ENCODE results near the gene KLRC4.
A peak's percentile ranks its signal among the peaks of the same experiment; 100 is the strongest.
"Not testable (repeated sequence)": the region's sequence is repeated elsewhere in the genome, so short reads cannot be mapped to it uniquely, and the experiment has no call there.

The KLRC4 gene

GRCh38 chr12:10369557-10370415 lies 39.8 kb downstream of the KLRC4 start:
- in situ Hi-C loops (cut with HindIII; ENCODE audit: low sequenced_read_pairs): no loop called here
- no peak for DNase-seq (ENCODE audit: low read depth)
- TF ChIP-seq, protein P1, sequence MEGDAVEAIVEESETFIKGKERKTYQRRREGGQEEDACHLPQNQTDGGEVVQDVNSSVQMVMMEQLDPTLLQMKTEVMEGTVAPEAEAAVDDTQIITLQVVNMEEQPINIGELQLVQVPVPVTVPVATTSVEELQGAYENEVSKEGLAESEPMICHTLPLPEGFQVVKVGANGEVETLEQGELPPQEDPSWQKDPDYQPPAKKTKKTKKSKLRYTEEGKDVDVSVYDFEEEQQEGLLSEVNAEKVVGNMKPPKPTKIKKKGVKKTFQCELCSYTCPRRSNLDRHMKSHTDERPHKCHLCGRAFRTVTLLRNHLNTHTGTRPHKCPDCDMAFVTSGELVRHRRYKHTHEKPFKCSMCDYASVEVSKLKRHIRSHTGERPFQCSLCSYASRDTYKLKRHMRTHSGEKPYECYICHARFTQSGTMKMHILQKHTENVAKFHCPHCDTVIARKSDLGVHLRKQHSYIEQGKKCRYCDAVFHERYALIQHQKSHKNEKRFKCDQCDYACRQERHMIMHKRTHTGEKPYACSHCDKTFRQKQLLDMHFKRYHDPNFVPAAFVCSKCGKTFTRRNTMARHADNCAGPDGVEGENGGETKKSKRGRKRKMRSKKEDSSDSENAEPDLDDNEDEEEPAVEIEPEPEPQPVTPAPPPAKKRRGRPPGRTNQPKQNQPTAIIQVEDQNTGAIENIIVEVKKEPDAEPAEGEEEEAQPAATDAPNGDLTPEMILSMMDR (IDR thresholded peaks at IDR 0.05; ENCODE audit: low read depth, low read length, missing control alignments): no peak
- H3K4me3 ChIP-seq (ENCODE audit: low read depth, low read length): no peak overlapping the region

DNA sequence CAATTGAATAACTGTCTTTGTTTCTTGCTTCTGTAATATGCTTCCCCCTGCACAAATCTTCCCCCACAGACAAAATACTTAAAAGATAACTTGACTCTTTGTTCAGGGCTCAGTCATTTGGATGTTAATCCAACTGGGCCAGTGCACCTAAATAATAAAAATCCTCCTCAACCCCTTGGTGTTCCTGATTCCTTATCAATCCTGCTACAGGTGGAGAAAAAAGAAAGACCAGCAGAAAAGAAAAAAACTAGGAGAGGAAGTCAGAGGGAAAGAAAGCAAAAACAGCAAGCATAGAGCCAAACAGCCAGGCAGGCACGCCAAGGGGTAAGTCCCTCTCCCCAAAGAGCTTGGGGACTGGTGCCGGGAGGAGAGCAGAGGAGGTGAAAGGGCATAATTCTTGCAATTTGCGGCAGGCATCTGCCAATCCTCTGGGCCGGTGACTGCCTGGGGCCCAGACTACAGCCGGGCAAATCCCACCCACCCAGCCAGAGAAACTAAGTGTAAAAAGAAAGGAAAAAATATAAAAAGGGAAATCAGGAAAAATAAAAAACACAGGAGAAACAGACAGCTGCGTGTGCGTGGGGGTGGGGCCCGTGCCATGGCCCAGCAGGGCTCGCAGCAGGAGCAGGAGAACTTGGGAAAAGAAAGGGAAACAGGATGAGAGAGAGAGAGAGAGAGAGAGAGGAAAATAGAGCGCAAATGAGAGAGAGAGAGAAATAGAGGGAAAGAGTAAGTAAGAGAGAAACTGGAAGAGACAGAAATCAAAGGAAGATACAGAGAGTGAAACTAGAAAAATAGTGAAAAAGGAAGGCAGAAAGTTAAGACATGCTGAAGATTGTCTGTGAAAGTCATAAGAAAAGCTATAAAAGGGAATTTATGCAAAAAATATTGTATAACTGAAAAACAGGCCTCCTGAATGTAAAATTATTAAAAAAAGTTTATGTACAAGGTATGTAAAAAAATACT lies 41.1 kb downstream of the KLRC4 start:
- in situ Hi-C loops (cut with HindIII; ENCODE audit: low sequenced_read_pairs): no loop called here
- H3K4me3 ChIP-seq (ENCODE audit: low read depth, low read length): no peak overlapping the region
- TF ChIP-seq, protein P1 (IDR thresholded peaks at IDR 0.05; ENCODE audit: low read depth, low read length, missing control alignments): no peak
- DNase-seq (ENCODE audit: low read depth): no peak

DNA sequence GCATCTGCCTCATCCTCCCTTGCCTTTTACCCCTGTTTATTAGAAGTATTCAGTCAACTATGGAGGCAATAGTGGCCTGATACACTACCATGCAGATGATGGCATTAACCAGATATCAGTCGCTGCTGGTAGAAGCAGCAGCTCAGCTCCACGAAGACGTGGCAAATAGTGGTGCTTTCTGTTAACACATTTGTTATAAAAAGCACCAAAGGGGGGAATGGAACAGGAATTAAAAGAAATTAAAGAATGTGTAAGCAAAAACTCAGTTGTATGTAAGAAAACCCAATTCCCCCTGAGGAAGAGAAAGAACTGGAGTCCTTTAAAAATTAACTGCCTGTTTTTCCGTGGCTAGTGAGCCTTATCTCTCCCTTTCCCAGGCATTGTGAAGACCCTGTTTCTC lies 41.8 kb downstream of the KLRC4 start:
- DNase-seq (ENCODE audit: low read depth); in situ Hi-C loops (cut with HindIII; ENCODE audit: low sequenced_read_pairs); H3K4me3 ChIP-seq (ENCODE audit: low read depth, low read length): not testable (repeated sequence)

DNA sequence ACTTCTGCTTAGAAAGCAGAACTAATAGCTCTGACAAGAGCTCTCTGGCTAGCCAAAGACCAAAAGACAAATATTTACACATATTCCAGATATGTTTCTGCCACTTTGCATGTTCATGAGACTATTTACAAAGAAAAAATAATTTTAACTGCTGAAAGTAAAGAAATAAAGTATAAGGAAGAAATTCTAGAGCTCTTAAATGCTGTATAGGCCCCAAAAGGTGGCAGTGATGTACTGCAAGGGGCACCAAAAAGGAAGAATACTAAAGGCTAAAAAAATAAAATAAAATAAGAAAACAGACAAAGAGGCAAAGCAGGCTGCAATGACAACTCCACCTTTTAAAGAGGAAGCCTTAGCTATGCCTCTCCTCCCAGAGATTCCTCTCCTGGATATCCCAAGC lies 42.7 kb downstream of the KLRC4 start:
- H3K4me3 ChIP-seq (ENCODE audit: low read depth, low read length): no peak overlapping the region
- DNase-seq (ENCODE audit: low read depth): no peak
- in situ Hi-C loops (cut with HindIII; ENCODE audit: low sequenced_read_pairs): no loop called here
- TF ChIP-seq, protein P1 (IDR thresholded peaks at IDR 0.05; ENCODE audit: low read depth, low read length, missing control alignments): peak; percentile 33

DNA sequence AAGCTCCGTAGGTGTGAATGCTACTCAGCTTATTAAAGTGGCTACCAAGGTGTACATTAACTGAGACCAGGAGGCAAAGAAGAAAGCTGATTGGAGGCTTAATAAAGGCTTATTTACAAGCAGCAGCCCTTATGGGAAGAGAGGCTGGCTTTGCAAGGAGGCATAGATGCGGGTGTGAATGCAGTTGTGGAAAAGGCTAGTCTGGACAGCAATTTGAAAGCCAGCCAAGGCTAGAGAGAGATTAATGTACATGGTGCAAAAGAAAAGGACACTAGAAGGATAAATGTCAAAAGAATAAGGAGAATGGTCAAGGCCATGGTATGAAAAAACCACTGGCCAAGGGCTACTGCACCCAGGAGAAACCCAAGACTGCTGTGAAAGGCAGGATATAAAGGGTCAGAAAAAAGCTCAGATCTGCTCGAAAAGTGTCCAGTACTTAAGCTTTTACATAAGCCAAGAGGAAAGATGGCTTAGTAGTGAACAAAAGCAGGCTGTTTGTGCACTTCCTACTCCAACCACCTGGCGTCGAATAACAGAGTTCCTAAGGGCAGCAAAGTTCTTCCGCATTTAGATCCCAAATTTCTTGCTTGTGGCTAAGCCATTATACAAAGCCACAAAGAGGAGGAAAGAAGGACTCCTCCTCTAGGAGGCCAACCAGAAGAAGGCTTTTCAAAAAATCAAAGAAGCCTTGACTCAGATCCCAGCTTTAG lies 43.7 kb downstream of the KLRC4 start:
- TF ChIP-seq, protein P1 (IDR thresholded peaks at IDR 0.05; ENCODE audit: low read depth, low read length, missing control alignments): peak; percentile 43
- no peak for DNase-seq (ENCODE audit: low read depth)
- in situ Hi-C loops (cut with HindIII; ENCODE audit: low sequenced_read_pairs): no loop called here
- H3K4me3 ChIP-seq (ENCODE audit: low read depth, low read length): peak overlapping the region; percentile 45

GRCh38 chr12:10364815-10365622 lies 44.5 kb downstream of the KLRC4 start:
- TF ChIP-seq, protein P1 (IDR thresholded peaks at IDR 0.05; ENCODE audit: low read depth, low read length, missing control alignments): no peak
- peak overlapping the region; percentile 45 for H3K4me3 ChIP-seq (ENCODE audit: low read depth, low read length)
- DNase-seq (ENCODE audit: low read depth): peak; percentile 82
- in situ Hi-C loops (cut with HindIII; ENCODE audit: low sequenced_read_pairs): no loop called here

Measured in astrocyte of the cerebellum (primary cell).